GM12865 (cell line): Measurements from ENCODE around the gene NARF.

Experiments used
- DNase-seq: peaks from one replicate; pipeline ENCODE4 v3.0.0; 2010; ENCODE audit warnings: low read depth
- H3K4me3 ChIP-seq: 2 replicates; pipeline ENCODE4 v1.5.1; 2011; ENCODE audit warnings: mild to moderate bottlenecking, low read depth, low read length, control low read depth
- TF ChIP-seq, protein P1 (sequence below): IDR thresholded peaks from 2 replicates; pipeline ENCODE4 v1.5.1; 2011; ENCODE audit warnings: low read length, control low read depth, low read depth, inconsistent platforms; ENCODE audit not compliant: insufficient read depth; ENCODE audit errors: missing control alignments

Gene NARF

DNA sequence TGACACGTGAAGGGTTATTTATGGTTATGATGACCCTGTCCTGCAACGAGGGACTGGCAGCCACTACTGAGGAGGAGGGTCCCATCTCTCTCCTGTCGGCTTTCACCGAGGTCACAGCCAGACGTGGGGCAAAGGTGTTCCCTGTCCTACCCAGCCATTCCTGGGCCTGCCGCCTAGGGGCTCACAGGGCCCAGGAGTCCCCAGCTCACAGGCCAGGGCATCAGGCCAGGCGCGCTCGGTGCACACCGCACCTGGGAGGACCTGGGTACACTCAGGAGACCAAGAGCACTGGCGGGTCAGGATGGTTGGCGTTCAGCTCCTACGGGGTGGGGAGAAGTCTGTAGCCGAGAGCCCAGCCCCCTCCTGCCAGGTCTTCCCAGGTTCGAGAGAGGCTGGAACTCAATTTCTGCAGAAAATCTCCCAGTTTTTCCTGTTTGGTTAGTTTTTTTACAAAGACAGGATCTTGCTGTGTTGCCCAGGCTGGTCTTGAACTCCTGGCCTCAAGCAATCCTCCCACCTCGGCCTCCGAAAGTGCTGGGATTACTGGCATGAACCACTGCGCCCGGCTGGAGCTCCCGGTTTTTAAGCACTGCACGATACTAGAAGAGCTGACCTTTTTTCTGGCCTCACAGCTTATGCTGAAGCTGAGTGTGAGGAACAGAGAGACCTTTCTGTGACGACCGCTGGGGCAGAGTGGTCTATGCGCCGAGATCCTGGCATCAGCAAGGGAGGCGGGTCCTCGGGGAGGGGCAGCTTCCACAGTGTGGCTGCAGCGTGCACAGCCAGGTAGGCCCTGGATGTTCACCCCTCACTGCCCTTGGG is 15.7 kb upstream of the NARF start:
- TF ChIP-seq, protein P1, sequence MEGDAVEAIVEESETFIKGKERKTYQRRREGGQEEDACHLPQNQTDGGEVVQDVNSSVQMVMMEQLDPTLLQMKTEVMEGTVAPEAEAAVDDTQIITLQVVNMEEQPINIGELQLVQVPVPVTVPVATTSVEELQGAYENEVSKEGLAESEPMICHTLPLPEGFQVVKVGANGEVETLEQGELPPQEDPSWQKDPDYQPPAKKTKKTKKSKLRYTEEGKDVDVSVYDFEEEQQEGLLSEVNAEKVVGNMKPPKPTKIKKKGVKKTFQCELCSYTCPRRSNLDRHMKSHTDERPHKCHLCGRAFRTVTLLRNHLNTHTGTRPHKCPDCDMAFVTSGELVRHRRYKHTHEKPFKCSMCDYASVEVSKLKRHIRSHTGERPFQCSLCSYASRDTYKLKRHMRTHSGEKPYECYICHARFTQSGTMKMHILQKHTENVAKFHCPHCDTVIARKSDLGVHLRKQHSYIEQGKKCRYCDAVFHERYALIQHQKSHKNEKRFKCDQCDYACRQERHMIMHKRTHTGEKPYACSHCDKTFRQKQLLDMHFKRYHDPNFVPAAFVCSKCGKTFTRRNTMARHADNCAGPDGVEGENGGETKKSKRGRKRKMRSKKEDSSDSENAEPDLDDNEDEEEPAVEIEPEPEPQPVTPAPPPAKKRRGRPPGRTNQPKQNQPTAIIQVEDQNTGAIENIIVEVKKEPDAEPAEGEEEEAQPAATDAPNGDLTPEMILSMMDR, result no peak
- no peak for DNase-seq
- H3K4me3 ChIP-seq, result no peak overlapping the region

DNA sequence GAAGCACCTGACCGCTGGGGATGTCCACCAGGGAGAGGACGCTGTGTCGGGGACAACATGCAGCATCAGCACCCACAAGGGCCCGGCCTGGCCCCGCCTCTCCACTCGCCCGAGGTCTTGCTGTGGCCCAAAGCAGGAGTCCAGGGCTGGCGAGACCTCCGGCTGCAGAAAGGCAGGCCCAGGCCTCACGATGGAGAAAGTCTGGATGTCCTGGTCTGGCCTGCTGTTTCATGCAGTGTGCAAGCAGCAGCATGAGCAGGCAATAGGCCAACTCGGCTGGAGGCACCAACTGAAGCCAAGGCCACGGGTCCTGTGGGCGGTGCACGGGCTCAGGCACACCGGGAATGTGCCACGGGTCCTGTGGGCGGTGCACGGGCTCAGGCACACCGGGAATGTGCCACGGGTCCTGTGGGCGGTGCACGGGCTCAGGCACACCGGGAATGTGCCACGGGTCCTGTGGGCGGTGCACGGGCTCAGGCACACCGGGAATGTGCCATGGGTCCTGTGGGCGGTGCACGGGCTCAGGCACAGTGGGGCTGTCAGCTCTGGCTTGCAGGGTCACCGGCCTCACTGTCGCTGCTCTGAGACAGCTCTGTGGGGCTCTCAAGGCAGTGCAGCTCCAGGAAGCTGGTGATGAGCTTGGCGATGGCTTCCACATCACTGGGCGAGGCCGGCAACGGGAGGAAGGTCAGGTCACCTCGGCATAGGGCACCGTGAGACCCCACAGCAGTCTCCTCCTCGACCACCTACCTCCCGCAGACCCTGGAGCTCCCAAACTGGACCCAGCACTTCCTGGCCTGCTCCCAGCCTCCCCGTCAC is 14.9 kb upstream of the NARF start:
- TF ChIP-seq, protein P1, result no peak
- DNase-seq, result no peak
- no peak overlapping the region for H3K4me3 ChIP-seq

DNA sequence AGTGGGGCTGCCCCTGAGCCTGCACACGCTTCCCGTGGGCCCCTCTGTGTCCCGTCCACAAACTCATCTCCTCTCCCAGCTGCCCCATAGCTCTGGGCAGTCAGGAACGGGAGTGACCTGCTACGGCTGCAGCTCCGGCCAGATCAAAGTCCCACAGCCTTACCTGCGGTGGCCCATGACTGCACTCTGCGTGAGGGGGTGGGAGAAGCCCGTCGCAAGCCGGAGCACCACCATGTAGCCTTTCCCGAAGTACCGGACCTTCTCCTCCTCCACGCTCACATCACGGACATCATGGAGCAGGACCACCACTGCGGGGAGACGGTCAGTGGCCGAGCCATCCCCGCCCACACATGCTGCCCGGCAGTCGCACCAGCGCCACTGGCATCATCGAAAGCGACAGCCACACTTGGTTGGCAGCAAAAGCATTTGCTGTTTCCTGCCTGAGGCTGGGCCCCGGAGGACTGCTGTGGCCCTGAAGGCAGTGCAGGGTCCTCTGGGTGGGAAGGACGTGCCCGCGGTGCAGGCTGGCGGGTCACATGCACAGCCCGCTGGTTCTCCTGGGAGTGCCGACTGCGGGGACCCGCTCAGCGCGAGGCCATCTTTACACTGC is 14.2 kb upstream of the NARF start:
- no peak overlapping the region for H3K4me3 ChIP-seq
- DNase-seq, result no peak
- TF ChIP-seq, protein P1, result no peak

DNA sequence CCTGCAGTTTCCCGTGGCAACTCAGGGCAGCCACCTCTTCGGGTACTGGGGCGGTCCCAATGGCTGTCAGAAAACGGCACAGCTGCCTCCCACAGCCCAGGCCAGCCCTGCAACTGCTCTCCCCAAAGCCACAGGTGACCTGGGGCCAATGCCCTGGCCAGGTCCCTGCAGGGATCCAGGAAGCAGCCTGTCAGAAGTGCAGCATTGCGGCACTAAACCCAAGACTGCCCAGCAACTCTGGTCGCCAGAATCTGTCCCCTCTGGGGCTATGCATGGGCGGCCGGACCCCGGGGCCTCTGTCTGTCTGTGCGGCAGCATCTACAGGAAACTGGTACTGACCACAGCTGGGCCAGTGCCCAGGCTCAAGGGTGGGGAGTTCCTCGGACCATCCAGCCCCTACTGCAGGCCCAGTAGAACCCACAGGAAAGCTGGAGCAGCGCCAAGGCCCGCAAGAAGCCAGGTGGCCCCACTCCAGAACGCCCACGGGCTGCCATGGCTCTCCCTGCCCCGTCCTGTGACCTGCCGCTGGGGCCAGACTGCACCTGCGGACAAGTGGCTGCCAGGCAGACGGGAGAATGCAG is 13.5 kb upstream of the NARF start:
- H3K4me3 ChIP-seq, result no peak overlapping the region
- TF ChIP-seq, protein P1, result no peak
- DNase-seq, result no peak

DNA sequence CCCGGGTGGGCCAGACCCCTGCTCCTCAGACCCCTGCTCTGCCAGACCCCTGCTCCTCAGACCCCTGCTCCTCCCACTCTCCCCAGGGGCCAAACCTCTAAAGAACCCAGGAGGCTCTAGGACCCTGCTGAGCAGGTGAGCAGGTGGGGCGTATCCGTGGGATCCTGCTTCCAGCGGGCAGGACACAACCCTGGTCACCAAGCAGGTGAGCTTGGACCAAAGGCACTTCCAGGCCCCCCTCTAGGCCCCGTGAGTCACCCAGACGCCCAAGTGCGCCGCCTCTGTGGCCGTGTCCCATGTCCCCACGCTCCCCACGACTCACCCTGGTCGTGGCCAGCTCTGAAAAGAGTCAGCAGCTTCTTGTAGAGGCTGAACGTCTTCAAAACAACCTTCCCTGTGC is 13.0 kb upstream of the NARF start:
- no peak overlapping the region for H3K4me3 ChIP-seq
- TF ChIP-seq, protein P1, result no peak
- DNase-seq, result no peak

DNA sequence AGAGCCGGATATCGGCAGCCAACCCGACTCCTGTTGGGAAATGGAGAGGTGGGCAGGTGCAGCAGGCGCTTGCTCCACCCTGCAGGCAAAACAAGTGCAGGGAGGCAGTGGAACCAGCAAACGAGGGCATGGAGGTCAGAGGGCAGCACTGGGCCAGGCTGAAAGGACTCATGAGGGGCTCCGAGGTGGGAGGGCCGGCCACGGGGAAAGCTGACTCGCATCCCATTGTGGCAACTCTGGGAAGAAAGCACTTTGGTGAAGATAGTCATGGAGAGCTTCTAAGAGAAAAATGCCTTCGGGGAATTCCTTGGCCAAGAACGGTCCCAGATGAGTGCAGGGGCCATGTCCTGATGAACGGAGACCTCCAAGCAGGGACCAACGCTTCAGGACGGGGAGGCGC is 12.4 kb upstream of the NARF start:
- H3K4me3 ChIP-seq, result no peak overlapping the region
- TF ChIP-seq, protein P1, result no peak
- DNase-seq, result no peak
